IPS DF 19.7 (cell line): ENCODE data around the gene KHK.

Source experiments
- DNase-seq: peaks from one replicate; pipeline ENCODE4 v3.0.0-alpha.2; 2013; ENCODE audit warnings: low read depth, low spot score

The KHK gene

DNA sequence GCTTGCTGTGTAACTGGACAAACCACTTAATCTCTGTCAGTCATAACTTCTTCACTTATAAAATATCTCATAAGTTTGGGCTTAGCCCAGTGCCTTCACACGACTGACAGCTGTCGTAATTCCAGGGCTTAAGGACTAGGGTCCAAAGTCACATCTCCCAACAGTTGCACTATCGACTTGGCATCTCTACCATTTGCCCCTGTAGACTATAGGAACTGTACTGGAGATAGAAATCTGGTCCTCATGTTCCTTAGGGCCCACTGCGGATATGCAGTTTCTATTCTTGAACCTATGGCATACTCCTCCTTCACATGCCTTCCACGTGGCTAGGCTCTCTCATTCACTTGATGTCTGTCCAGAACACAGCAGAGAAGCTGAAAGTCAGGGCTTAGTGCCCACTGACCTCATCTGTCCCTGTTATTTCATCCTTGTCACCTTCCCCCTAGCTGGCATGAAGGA is 39.7 kb downstream of the KHK start:
- DNase-seq: no peak

DNA sequence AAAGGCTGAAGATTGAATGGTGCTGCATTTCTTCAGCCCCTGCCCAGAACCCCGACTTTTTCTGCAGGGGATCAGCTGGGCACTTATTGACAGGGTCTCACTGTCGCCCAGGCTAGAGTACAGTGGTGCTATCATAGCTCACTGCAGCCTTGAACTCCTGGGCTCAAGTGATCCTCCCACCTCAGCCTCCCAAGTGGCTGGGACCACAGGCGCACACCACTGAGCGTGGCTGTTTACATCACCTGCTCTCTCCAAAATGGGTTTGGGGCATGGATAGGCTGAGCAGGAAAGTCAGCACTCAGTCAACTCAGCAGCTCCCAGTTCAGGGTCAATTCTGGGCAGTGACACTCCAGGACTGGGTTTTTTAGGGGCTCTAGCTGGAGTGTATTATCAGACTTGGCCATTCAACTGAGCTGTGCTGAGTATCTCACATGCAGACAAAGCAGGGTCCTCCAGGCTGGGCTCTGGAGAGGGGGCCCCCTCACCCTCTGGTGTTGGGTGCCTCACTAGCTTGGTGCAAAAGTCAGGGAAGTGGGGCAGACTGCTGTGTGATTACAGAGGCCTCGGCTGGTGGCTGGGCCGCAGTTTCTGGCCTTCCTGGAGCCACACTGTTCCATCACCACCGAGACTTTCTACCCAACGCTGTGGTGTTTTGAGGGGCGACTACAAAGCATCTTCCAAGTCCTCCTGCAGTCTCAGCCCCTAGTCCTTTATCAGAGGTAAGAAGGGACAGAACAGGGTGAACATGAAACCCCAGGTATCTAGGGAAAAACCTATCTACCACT is 41.5 kb downstream of the KHK start:
- no peak for DNase-seq

DNA sequence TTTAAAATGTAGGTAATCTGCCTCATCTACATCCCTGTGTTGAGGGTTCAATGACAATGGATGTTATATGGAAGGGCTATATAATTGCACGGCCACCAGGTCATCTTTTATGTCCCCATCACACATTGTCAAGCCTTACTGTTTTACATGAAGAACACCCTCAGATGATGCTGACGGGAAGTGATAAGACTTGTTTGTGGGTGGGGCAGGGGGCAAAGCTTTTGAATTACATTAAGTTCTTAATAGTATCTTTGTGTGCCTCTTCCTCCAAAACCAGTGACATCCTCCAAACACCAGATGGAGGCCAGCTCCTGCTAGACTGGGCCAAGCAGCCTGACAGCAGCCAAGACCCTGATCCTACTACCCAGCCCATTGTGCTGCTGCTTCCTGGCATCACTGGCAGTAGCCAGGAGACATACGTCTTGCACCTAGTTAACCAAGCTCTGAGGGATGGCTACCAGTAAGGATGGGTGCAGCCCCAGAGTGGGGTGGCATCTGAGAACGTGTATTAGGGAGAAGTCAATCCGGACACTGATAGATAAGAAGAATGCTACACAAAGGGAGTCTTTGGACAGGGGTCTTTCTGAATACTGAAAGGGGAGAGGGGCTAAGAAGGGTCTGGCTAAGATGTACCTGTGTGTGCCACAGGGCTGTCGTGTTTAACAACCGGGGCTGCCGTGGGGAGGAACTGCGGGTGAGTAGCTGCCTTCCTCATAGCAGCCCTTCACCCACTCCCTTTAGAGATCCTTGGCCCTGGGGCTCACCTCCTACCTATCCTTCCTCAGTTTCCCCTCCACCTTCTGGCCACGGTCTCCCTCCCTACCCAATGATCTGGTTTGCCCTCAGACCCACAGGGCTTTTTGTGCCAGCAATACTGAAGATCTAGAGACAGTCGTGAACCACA is 42.3 kb downstream of the KHK start:
- DNase-seq: no peak

DNA sequence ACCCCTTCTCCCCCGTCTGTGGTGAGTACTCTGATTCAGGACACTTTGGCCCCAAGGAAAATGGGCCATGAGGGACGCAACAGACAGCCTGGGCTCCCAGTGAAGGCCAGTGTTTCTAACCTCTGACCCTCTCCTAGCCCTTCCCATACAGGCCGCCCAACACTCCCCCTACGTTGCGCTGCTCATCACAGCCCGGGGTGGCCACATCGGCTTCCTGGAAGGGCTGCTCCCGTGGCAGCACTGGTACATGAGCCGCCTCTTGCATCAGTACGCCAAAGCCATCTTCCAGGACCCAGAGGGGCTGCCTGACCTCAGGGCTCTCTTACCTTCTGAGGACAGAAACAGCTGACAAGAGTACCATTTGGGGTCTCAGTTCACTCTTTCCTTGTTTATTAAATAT is 43.8 kb downstream of the KHK start:
- DNase-seq: no peak

DNA sequence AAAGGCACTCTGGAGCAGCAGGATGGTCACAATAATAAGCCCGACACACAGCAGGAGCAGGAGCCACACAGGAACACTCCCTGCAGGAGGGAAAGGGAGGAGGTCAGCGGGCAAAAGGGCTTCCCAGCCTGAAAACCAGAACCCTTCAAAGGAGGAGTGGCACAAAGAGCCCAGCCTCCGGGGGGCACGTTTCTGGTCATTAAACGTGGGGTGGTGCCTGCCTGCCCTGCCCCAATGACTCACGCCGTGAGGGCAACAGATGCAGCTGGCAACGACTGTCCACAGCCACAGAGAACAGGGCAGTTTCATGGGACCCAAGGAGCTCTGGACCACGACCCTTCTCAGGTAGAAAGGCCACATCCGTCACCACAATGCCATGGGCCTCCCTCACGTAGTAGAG is 44.9 kb downstream of the KHK start:
- no peak for DNase-seq

DNA sequence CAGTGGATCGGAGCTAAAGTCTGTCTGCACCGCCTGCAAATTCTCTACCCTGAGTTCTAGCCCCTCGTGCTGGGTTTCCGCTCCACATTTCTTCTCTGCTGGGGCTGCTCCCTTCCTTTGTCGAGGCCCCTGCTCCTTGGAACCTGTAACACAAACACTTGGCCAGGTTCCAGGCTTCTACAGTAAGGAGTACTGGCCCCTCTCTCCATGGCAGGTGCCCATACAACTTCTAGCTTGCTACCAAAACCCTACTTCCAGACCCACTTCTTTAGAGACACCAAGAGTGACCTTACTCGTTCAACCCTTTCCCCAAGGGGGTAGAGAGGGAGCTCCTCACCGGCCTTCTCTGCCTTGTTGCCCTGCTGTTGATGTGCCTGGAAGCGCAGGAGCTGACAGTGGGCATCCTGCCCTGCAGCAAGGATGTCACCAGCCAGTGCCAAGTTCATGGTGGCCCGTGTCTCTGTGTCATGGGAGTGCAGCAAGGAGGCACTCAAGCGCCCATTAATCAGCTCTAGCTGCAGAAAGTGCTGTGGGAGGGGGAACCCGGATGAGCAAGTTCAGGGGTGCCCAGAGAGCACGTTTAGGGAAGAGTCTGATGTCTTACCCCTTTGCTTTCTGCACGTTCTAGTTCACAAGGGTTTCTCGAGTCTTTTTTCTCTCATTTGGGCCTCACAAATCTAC is 46.8 kb downstream of the KHK start:
- no peak for DNase-seq

DNA sequence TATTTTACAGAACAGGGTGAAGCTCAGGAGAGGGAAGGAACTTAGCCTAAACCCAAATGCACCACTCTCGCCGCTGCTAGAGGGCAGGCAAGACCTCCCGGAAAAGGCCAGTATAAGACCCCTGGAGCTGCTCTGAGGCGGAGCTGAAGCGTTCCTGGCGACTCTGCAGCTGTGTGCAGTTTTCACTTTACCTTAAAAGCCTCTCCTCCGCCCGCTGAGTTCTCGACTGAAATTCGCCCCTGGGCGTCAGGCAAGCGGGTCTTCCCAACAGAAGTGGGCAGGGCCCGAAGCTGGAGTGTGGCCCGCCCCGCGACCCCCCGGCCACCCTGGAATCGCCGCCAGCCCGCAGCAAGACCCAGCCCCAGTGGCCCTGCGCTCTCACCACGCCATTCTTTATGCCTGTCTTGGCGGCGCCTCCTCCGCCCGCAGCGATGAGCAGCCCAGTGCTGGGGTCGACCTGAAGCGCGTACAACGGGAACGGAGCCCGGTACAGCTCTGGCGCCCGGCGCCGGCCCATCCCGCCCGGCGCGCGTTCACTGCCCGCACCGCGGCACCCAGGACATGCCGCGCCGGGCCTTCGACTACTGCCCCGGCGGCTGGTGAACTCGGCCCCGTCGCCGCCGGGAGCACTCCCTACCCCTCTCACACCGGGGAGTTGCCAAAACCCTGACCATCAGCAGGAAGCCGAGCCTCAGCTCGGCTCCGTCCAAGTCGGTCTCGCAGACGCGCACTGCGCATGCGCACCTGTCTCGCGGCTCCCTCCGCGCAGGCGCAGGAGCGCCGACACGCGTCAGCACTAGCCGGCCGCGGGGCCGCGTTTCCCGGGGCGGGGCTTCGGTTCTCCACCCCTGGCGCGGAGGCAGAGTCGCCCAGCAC is 47.6 kb downstream of the KHK start, which contains the start of gene PREB:
Gene PREB, minus strand, starts transcription at position 732 of the 876 bp plus-strand sequence. Its CDS starts 215 bp downstream, at position 517.
- DNase-seq: peak; percentile 71

DNA sequence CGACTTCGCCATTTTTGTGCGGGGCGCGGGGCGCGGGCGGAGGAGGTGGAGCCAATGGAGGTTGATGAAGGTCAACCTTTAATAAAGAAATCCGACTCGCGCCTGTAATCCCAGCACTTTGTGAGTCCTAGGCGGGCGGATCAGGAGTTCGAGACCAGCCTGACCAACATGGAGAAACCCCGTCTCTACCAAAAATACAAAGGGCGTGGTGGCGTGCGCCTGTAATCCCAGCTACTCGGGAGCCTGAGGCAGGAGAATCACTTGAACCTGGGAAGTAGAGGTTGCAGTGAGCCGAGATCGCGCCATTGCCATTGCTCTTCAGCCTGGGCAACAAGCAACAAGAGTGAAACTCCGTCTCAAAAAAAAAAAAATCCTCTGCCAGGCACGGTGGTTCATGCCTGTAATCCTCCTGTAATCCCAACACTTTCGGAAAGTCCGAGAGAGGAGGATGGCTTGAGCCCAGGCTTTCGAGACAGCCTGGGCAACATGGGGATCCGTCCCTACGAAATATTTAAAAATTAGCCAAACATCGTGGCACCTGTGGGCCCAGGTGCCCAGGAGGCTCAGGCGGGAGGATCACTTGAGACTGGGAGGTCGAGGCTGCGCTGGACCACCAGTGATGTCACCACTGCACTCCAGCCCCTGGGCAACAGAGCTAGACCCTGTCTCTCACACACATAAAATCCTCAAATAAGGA is 48.4 kb downstream of the KHK start:
- DNase-seq: no peak

DNA sequence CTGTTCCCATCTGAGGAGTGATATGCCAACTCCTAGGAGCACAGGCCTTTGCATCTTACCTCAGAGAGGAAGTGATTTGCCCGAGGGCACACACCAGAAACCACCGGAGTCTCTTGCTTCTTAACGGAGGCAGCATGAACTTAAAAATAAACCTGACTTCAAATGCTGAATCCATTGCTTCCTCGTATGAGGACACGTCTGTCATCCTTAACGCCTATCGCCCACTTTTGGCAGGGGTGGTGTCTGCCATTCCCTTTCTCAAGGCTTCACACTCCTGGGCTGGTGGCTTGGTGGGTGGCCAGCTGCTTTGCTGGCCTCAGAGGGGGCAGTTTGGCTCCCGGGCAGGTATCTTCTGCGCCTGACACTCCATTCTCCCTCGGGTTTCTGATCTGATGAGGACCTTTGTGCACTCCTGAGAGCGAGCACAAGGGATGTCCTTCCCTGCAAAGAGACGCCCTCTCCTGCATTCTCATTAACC is 48.9 kb downstream of the KHK start:
- DNase-seq: no peak

DNA sequence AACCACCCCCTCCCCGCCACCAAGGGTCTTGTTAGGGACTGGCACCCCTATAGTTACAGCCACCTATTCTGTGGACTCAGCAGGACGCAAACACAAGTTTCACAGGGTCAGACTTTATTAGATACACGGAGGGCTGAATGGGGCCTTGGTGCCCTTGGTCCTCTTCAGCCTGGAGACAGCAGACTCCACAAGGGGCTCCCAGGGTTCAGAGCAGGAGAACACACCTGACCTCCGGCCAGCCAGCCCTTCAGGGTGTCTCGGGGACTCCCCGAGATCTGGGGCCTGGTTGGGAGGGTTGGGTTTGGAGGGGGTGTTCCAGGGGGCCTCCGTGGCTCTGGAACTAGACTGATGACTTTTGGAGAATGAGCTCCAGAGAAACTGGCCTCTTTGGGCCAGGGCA is 50.2 kb downstream of the KHK start:
- no peak for DNase-seq

DNA sequence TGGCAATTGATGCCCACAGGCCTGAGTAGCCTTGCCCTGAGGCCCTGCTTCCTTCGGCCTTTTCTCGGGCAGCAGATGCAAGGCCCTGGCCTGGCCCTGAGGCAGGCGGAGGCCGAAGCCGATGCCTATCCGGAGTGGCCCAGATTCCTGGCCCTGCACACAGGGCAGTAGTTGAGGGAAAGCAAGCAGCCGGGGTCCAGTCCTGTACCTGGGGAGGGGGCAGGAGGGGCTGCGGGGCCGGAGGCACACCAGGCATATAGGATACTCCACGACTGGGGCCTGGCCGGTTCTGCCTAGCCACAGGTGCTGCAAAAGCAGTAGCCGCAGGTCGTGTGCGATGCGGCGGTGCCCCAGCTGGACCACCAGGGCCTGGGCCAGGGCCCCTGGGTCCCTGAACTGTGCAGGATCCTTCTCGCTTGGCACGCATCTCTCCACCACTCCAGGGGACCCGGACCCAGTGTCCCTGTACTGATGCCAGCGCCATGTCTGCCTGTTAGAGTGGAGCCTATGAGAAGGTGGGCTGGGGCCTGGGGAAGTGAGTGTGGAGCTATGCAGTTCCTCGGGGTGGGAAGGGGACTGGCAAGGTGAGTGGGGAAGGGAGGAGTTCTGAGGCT is 50.9 kb downstream of the KHK start:
- no peak for DNase-seq

DNA sequence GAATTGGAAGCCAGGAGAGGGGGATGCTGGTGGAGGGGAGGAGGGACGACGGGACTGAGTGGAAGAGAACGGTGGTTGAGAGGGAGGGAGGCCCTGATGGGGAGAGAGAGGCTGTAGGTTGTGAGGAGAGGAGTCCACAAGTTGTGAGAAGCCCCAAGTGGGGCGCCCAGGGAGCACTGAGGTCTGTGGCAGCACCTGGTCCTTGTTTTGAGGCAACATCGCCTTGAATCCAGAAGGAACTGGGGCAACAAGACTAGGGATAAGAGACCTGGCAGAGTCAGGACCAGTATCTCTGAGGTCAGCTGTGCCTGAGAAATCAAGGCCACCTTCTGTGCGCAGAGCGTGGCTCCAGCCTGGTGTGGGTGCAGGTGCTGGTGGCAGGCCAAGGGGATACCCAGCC is 51.5 kb downstream of the KHK start:
- no peak for DNase-seq

DNA sequence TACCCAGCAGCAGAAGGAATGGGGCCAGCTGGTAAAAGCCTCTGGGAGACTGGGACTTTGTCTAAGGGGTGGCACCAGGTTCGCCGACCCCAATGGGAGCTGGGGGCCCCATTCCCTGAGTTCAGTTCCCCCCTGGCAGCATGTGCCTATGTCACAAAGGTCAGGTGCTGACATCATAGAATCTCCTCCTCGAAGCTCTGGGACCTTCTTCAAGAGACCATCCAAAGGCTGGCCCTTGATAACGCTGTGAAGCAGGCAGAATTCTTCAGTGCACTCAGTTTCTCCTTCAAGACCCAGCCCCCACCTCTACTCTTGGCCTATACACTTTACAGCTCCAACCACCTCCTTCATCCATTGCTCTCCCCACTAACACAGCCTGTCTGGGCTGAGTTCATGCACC is 52.7 kb downstream of the KHK start, which contains the start of gene PRR30:
Gene PRR30, minus strand, starts transcription at position 101 of the 400 bp plus-strand sequence. CDS start 1,081 bp downstream, outside the sequence.
- DNase-seq: no peak

DNA sequence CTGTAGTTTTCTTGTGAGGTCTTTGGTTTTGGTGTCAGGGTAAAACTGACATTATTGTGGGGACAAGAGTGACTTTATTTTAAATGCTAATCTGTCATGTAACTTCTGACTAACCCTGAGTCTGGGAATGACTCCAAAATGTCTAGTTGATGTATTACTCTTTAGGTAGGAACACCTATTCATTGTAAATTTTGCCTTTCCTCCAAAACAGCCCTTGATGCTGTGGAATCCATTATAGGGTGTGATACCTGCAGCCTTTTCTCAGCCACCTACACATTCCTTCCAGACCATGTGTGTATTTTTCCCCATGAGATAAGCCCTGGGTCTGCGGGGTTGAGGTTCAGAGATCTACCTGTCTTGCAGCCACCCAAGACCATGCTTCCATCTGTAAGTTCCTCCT is 56.7 kb downstream of the KHK start:
- DNase-seq: no peak

DNA sequence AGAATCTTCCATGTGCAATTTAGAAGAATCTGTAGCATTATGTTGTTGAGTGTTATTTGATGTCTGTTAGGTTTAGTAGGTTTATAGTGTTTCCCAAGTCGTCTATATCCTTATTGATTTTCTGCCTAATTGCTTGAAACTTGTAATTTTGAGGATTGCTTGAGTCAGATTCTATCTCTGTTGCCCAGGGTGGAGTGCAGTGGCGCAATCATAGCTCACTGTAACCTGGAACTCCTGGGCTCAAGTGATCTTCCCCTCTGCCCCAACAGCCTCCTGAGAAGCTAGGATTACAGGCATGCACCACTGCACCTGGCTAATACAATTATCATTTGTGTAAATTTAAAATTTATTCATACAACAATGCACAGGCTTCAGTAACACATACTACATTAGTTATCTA is 59.1 kb downstream of the KHK start:
- DNase-seq: no peak

DNA sequence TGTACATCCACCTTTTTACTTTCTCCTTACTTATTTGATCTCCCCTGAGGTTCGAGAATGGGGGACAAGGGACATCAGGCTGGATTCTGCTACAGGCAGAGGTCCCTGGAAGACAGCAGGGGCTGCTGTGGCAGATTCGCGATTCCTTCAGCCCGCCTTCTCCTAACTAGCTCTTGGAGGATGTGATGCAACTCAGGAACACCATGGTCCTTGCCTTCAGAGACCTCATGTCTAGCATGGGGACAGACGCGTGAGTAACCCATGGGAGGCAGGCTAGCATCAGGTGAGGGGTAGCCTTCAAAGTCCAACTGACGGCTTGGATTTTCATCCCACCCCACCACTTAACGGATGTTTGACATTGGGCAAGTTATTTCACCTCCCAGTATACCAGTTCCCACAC is 61.4 kb downstream of the KHK start:
- no peak for DNase-seq

DNA sequence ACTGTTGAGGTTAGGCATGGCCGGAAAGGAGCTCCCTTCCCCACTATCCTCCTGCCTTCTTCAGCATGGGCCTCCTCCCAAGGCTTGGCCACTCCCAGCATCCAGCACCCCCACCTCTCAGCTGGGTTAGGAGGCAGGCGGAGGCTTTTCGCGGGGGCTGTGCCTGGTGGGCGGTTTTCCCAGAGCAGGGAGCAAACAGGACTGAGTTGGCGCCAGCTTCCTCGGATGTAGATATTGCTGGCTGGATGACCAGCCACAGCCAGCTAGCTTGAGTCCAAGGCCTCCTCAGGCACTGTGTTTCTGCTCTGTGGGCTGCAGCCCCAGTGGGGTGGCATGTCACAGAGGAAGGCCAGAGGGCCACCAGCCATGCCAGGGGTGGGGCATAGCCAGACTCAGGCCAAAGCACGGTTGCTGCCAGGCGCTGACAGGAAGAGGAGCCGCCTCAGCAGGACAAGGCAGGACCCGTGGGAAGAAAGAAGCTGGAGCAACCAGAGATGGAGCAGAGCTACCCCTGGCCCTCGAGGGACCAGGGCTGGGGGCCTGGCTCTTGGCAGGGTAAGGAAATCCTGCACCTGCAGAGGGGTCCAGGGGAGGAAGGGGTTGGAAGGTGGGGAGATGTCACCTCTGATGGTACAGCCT is 62.3 kb downstream of the KHK start, which contains the start of gene TCF23:
Gene TCF23, plus strand, starts transcription at position 204 of the 639 bp plus-strand sequence. Its CDS starts 130 bp downstream, at position 334.
- no peak for DNase-seq

DNA sequence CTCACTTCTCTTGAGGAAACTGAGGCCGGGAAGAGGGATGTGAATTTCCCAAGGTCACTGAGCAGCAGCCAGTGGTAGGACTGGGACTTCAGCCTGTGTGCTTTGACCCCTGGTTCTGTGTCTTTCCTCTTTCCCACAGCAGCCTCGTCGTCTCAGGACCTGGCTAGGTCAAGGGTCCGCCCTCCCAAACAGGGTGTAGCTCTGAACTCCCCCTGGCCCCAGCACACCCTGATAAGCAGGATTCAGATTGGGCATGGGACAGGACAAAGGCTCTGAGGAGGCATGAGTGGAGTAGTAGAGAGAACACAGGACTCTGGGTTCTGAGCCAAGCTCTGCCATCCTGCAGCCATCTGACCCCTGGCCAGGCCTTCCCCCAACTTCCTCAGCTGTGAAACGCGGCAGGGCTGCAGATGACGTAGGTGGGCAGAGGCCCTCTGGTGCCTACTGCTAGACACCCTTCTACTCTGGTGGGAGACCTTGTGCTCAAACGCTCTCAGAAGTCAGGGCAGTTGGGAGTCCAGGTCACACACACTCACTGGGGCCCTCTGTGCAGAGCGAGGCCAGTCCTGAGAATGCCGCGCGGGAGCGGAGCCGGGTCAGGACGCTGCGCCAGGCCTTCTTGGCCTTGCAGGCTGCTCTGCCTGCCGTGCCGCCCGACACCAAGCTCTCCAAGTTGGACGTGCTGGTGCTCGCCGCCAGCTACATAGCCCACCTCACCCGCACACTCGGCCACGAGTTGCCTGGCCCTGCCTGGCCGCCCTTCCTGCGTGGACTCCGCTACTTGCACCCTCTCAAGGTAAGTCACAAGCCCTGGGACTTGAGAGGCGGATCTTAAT is 63.2 kb downstream of the KHK start:
- no peak for DNase-seq
